ENCODE data around the gene XIRP1.

XIRP1 gene

GRCh38 chr3:39232859-39233258 is 40.5 kb upstream of the XIRP1 start:
- TF ChIP-seq POLR2AphosphoS5 (IDR thresholded peaks at IDR 0.05; ENCODE audit: low read depth, low read length) = no peak
- no peak for TF ChIP-seq TAF1 (IDR thresholded peaks at IDR 0.05; ENCODE audit: borderline replicate concordance, insufficient read depth, low read length)
- TF ChIP-seq FOXP2 (optimal IDR thresholded peaks at IDR 0.05; ENCODE audit: borderline replicate concordance, extremely low read depth, extremely low read length, insufficient read depth) = no peak
- TF ChIP-seq SIN3A (IDR thresholded peaks at IDR 0.05; ENCODE audit: borderline replicate concordance, insufficient read depth, low read length) = no peak
- TF ChIP-seq, protein P1, sequence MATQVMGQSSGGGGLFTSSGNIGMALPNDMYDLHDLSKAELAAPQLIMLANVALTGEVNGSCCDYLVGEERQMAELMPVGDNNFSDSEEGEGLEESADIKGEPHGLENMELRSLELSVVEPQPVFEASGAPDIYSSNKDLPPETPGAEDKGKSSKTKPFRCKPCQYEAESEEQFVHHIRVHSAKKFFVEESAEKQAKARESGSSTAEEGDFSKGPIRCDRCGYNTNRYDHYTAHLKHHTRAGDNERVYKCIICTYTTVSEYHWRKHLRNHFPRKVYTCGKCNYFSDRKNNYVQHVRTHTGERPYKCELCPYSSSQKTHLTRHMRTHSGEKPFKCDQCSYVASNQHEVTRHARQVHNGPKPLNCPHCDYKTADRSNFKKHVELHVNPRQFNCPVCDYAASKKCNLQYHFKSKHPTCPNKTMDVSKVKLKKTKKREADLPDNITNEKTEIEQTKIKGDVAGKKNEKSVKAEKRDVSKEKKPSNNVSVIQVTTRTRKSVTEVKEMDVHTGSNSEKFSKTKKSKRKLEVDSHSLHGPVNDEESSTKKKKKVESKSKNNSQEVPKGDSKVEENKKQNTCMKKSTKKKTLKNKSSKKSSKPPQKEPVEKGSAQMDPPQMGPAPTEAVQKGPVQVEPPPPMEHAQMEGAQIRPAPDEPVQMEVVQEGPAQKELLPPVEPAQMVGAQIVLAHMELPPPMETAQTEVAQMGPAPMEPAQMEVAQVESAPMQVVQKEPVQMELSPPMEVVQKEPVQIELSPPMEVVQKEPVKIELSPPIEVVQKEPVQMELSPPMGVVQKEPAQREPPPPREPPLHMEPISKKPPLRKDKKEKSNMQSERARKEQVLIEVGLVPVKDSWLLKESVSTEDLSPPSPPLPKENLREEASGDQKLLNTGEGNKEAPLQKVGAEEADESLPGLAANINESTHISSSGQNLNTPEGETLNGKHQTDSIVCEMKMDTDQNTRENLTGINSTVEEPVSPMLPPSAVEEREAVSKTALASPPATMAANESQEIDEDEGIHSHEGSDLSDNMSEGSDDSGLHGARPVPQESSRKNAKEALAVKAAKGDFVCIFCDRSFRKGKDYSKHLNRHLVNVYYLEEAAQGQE (IDR thresholded peaks at IDR 0.05; ENCODE audit: insufficient read depth in 1 of 2, low read depth in 2 of 2, low read length in 2 of 2) = no peak

DNA sequence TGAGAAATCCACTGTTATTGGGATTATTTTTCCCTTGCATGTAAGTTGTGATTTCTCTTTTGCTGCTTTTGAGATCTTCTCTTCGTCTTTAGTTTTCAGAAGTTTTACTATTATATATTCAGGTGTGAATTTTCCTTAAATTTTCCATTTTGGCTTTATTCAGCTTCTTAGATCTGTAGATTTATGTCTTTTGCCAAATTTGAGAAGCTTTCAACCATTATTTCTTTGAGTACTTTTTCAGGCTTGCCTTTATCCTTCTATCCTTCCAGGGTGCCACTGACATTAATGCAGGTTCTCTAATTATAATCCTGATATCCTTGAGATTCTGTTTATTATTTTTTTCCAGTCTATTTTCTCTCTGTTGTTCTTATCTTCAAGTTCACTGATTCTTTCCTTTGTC is 38.1 kb upstream of the XIRP1 start:
- TF ChIP-seq FOXP2 (optimal IDR thresholded peaks at IDR 0.05; ENCODE audit: borderline replicate concordance, extremely low read depth, extremely low read length, insufficient read depth) (no peak), TAF1 (IDR thresholded peaks at IDR 0.05; ENCODE audit: borderline replicate concordance, insufficient read depth, low read length) (no peak), POLR2AphosphoS5 (IDR thresholded peaks at IDR 0.05; ENCODE audit: low read depth, low read length) (no peak), SIN3A (IDR thresholded peaks at IDR 0.05; ENCODE audit: borderline replicate concordance, insufficient read depth, low read length) (no peak)
- TF ChIP-seq, protein P1 (IDR thresholded peaks at IDR 0.05; ENCODE audit: insufficient read depth in 1 of 2, low read depth in 2 of 2, low read length in 2 of 2) = no peak

GRCh38 chr3:39228496-39228895 is 36.1 kb upstream of the XIRP1 start:
- TF ChIP-seq TAF1 (IDR thresholded peaks at IDR 0.05; ENCODE audit: borderline replicate concordance, insufficient read depth, low read length) (no peak), POLR2AphosphoS5 (IDR thresholded peaks at IDR 0.05; ENCODE audit: low read depth, low read length) (no peak), FOXP2 (optimal IDR thresholded peaks at IDR 0.05; ENCODE audit: borderline replicate concordance, extremely low read depth, extremely low read length, insufficient read depth) (no peak), SIN3A (IDR thresholded peaks at IDR 0.05; ENCODE audit: borderline replicate concordance, insufficient read depth, low read length) (no peak)
- TF ChIP-seq, protein P1 (IDR thresholded peaks at IDR 0.05; ENCODE audit: insufficient read depth in 1 of 2, low read depth in 2 of 2, low read length in 2 of 2) = no peak

DNA sequence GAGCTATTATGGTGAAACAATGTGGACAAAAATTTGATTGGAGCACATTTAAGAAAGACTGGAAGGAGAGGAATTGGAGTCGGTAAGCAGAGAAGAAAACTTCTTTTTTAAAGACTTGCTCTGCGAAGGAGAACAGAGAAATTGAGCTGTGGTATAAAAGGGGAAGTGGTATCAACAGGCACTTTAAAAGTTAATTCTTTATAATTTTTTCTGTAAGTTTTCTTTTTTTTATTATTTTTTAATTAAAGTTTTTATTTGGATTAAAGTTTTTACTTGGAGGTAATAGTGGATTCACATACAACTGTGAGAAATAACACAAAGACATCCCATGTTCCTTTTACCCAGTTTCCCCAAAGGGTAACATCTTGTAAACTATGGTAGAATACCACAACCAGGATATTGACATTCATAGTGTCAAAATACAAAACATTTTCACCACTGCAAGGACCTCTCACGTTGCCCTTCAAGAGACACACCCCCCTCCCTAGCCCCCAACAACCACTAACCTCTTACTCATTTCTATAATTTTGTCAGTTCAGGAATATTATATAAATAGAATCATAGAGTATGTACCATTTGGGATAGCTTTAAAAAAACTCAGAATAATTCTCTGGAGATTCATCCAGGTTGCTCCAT is 33.8 kb upstream of the XIRP1 start:
- no peak for TF ChIP-seq POLR2AphosphoS5 (IDR thresholded peaks at IDR 0.05; ENCODE audit: low read depth, low read length)
- no peak for TF ChIP-seq SIN3A (IDR thresholded peaks at IDR 0.05; ENCODE audit: borderline replicate concordance, insufficient read depth, low read length)
- TF ChIP-seq, protein P1 (IDR thresholded peaks at IDR 0.05; ENCODE audit: insufficient read depth in 1 of 2, low read depth in 2 of 2, low read length in 2 of 2) = no peak
- TF ChIP-seq FOXP2 (optimal IDR thresholded peaks at IDR 0.05; ENCODE audit: borderline replicate concordance, extremely low read depth, extremely low read length, insufficient read depth) = no peak
- no peak for TF ChIP-seq TAF1 (IDR thresholded peaks at IDR 0.05; ENCODE audit: borderline replicate concordance, insufficient read depth, low read length)

Data from PFSK-1 (cell line).